Adipose tissue (tissue), 3 donors: ENCODE measurements around the gene DOCK2. TPM values are rescaled to one million over a fixed set of nuclear protein-coding genes. Genes with fewer than 3 reads are reported as not detected.

ENCODE experiments used
- H3K27ac ChIP-seq: one replicate; pipeline ENCODE4 v1.5.1; 2013; ENCODE audit warnings: low read depth, low read length
- WGBS, 3 donors: extraction: QIAGEN DNeasy Blood & Tissue Kit; methylation state at CpG; one replicate each; pipeline ENCODE4 v1.1.7; 2013; 5-methylcytosine and 5-hydroxymethylcytosine counted together
- polyA plus RNA-seq, 3 donors: library from polyadenylated mRNA; stranded (reverse); fragments of 200-250 nt; gene quantifications; one replicate each; pipeline ENCODE4 v1.2.3, GENCODE V29; 2013
- donor health status: healthy with polysubstance abuse.
- donor health status: Bipolar disorder and iron deficiency.
- donor health status: healthy.

The DOCK2 gene
- polyA plus RNA-seq, 3 donors: 1.3 to 7.0 (median 6.8) TPM

- WGBS, 3 donors: 37 to 95% (median 91%) methylated on average over 4 of the region's 4 CpGs
- no peak overlapping the region for H3K27ac ChIP-seq
Observed at GRCh38 chr5:169886677-169887076, 249.6 kb downstream of the DOCK2 start.

GRCh38 chr5:169889572-169889971, 252.5 kb downstream of the DOCK2 start:
- 69 to 84% (median 81%) methylated on average over 4 of the region's 4 CpGs for WGBS, 3 donors
- no peak overlapping the region for H3K27ac ChIP-seq

DNA sequence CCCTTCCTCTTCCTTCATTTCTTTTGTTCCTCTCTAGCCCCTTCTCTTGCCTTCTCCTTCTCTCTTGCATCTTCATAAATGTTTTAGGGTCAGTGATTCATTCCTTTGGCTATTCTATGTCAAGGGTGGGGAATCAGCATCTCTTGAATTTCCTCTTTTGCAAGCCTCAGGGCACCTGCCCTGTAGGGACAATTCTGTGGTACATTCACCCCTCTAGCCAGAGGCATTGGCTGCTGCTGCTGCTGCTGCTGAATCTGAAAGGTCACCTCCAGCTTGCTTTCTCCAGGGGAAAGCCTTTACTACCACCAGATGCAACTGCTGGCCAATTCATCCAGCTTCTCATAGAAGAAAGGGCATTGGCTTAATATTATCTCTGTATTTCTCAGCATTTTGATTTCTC, 255.9 kb downstream of the DOCK2 start:
- H3K27ac ChIP-seq: no peak overlapping the region

DNA sequence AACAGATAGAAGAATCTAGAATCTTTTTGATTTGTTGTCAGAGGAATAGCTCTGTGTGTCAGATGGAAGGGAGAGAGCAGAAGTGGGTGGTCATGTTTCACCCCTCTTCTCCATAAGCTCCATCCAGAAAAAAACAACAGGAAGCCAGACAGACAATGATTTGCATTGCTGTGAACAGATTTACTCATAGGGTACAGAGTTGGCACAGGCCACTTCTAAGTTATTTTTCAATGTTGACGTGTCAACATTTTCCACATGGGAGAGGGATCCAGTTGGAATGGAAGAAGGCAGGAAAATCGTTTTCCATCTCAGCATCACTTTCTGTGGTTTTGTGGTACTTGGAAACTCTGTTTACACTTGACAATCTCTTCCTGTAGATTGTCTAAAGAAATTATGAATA, 256.5 kb downstream of the DOCK2 start:
- no peak overlapping the region for H3K27ac ChIP-seq
- WGBS, 3 donors: 33 to 58% (median 53%) methylated on average over 2 of the region's 2 CpGs

GRCh38 chr5:169895926-169896325, 258.9 kb downstream of the DOCK2 start:
- H3K27ac ChIP-seq: no peak overlapping the region
- 48 to 64% (median 54%) methylated on average over 7 of the region's 7 CpGs for WGBS, 3 donors

DNA sequence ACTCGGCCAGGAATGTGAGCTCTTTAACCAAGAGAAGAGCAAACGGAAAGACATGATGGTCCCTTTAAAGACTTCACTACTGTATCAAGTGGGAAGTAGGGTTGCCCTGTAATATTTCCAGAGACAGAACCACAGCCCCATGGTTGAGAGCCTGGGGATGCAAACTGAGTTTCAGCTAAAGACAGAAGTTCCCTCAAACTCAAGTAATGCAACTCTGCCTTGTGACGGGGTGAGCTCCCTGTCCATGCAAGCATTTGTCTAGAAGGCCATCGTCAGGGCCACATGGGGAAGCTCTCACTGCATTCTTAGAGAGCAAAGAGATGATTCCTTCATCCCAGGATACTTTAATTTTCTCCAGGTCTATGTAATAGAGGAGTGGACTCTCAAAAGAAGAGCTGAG, 260.4 kb downstream of the DOCK2 start:
- H3K27ac ChIP-seq: no peak overlapping the region
- 75 to 88% (median 84%) methylated on average over 4 of the region's 4 CpGs for WGBS, 3 donors

- no peak overlapping the region for H3K27ac ChIP-seq
- 30 to 61% (median 46%) methylated on average over 2 of the region's 2 CpGs for WGBS, 3 donors
Observed at GRCh38 chr5:169901896-169902295, 264.8 kb downstream of the DOCK2 start.

DNA sequence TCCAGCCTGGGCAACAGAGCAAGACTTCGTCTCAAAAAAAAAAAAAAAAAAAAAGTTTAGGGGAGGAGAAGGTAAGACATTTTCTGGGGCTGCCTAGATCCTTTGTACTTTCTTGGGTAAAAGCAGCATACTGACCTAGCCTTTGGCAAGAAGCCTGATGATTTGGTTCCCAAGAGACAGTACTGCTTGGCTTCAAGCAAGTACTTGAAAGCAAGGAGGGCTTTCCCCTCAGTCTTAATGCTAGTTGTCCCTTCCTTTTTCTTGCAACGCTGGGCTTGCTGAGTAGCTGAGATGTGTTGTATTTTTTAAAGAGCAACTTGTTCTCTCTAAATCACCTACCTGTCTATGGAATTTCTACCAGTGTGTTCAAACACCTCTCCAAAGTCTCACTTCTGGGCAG, 267.0 kb downstream of the DOCK2 start:
- WGBS, 3 donors: 39 to 71% (median 49%) methylated on average over 2 of the region's 2 CpGs
- no peak overlapping the region for H3K27ac ChIP-seq

GRCh38 chr5:169904508-169904907, 267.4 kb downstream of the DOCK2 start:
- WGBS, 3 donors: 54 to 73% (median 68%) methylated on average over 5 of the region's 5 CpGs

GRCh38 chr5:169905017-169905416, 267.9 kb downstream of the DOCK2 start:
- H3K27ac ChIP-seq: no peak overlapping the region
- WGBS, 3 donors: 68 to 85% (median 84%) methylated on average over 1 of the region's 1 CpG

More at GRCh38 chr5:169904508-169904907, 267.4 kb downstream of the DOCK2 start:
- no peak overlapping the region for H3K27ac ChIP-seq

- WGBS, 3 donors: 72 to 81% (median 77%) methylated on average over 8 of the region's 8 CpGs
Observed at GRCh38 chr5:169906745-169907649, 269.9 kb downstream of the DOCK2 start.

GRCh38 chr5:169908864-169909263, 271.8 kb downstream of the DOCK2 start:
- 55 to 71% (median 64%) methylated on average over 1 of the region's 1 CpG for WGBS, 3 donors
- no peak overlapping the region for H3K27ac ChIP-seq

More at GRCh38 chr5:169906745-169907649, 269.9 kb downstream of the DOCK2 start:
- no peak overlapping the region for H3K27ac ChIP-seq

DNA sequence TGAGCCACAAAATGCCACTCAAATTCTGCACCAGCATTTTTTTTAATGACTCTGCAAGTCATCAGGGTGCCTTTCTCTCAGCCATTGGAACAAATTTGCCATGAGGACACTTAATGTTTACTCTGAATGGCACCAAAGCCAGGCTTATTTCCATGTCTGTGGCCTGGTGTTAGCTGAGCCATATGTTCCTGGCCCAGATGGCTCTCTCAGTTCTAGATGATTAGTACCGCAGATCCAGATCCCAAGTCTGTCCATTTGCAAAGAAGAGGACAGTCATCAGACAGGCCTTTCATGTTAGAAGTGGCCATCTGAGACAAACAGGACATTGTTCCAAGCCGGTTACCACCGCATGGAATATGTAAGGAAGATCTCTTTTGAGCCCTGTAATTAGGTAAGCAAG, 272.9 kb downstream of the DOCK2 start:
- H3K27ac ChIP-seq: no peak overlapping the region

GRCh38 chr5:169910393-169910792, 273.3 kb downstream of the DOCK2 start:
- WGBS, 3 donors: 71 to 91% (median 87%) methylated on average over 5 of the region's 5 CpGs
- no peak overlapping the region for H3K27ac ChIP-seq

More for the DNA sequence above, 272.9 kb downstream of the DOCK2 start:
- WGBS, 3 donors: 80 to 93% (median 80%) methylated on average over 3 of the region's 3 CpGs

DNA sequence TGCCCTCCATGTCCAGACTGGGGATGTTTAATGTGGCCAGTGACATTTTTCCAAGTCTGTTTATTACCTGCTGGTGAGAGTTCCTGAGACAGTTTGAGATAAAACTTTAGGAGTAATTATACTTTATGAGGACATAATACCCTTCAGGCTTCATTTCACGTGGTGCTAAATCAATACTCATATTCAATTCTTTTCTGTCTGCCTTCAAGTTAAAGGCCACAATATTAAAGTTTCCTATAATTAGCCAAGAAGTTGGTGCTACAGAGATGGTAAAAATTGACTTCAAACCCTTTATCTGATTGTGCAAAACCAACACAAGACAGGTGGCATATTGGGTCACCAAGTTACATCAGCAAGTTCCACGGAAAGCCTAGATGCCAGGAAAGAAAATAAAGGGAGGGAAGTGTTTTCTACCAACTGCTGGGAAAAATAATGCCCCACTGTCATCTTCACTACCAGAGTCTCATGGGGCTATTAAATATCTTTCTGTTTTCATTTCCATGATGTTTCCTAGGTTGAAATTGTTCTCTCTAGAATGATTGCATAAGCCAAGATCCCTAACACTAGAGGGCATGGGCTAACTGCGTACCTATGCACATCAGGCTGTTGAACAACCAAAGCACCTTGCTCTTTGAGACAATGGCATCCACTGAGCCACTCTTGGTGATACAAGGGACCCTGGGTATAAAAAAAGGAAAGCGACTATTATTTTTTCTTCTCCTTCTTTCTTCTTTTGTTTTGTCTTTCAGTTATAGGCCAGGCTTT, 274.6 kb downstream of the DOCK2 start:
- no peak overlapping the region for H3K27ac ChIP-seq
- 56 to 80% (median 76%) methylated on average over 4 of the region's 4 CpGs for WGBS, 3 donors

DNA sequence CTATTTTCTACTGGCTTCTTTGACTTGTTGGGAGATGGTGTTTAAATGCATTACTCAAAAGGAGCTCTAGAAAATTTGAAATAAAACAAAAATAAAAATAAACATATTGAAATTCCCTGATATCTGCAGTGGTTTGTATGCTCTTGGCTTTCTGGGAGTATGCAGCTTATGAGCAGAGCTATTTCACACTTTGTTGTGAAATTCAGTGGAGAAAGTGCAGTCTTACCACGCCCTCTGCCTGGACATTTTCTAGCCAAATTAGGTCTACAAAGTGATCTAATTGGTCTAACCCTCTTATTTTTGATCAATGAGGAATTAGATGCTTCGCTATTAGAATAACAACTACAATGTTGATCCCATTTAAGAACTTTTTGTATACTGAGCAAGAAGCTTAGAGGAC, 276.4 kb downstream of the DOCK2 start:
- no peak overlapping the region for H3K27ac ChIP-seq
- 65 to 82% (median 67%) methylated on average over 2 of the region's 2 CpGs for WGBS, 3 donors

DNA sequence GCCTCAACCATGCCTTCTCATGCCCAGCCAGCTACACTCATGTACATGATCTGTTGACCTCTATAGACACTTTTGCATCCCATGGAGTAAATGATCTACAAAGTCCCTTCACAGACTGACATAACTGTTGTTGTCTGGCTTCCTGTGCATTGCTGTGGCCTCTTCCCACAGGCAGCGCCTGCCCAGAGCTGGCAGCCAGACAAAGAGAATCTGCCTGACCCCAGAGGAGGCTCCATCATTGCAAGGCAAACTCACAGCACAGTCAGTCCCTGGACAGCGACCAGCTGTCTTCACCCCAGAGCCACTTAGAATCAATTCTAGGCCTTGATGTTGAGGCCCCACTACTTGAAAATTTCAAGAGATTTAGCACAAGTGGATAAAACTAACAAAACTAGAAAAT, 277.7 kb downstream of the DOCK2 start:
- WGBS, 3 donors: 47 to 55% (median 49%) methylated on average over 2 of the region's 2 CpGs
- no peak overlapping the region for H3K27ac ChIP-seq

DNA sequence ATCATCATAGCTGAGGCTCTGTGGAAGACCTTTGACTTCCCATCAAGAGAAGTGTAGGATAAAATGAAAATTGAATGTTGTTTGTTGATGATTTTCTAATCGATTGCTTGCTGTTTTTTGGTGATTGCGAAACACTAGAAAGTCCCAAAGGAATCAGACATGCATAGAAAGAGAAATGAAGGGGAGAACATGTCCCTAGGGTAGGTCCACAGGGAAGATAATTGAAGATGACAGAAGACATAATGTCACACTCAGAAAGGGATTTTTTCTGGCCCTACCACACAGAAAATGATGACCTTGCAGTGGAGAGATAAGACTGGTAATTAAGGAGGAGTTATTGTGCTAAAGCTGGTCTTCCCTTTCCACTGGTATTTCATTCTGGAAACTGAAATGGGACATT, 280.4 kb downstream of the DOCK2 start:
- 76 to 92% (median 89%) methylated on average over 2 of the region's 2 CpGs for WGBS, 3 donors
- H3K27ac ChIP-seq: no peak overlapping the region

DNA sequence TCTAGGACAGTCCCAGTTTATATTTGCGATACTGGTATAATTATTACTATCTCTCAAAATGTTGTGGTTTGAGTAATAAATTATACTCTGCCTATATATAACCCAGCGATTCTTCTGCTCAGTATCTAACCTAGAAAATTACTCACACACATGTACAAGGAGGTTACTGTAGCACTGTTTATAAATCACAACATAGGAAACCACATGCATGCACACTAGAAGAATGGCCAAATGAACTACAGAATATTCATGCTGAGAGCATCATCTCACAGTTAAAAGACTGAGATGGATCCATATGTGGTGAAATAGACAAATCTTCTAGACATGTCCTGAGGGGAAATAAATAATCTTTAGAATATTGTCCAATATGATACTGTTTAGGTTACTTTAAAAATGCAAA, 281.2 kb downstream of the DOCK2 start:
- no peak overlapping the region for H3K27ac ChIP-seq
- WGBS, 3 donors: 88 to 89% (median 88%) methylated on average over 2 of the region's 2 CpGs
